HepG2 (cell line): ENCODE results near the gene DBNDD1. TPM values are rescaled to one million over a fixed set of nuclear protein-coding genes. Genes with fewer than 3 reads are reported as not detected.

Experiments
- ATF6 ChIP-seq: sonication (generic); formaldehyde crosslinking; conservative IDR thresholded peaks from 2 replicates; pipeline ENCODE4 v1.4.0; 2020; ENCODE audit warnings: missing genetic modification reagents
- CBX5 ChIP-seq: sonication (generic); formaldehyde crosslinking; IDR thresholded peaks from 2 replicates; pipeline ENCODE4 v1.4.0; 2020; ENCODE audit warnings: missing genetic modification reagents, borderline replicate concordance
- DNMT1 ChIP-seq: sonication (generic); formaldehyde crosslinking; IDR thresholded peaks from 2 replicates; pipeline ENCODE4 v1.5.1; 2020; ENCODE audit warnings: mild to moderate bottlenecking, missing genetic modification reagents
- EP300 ChIP-seq, 3 experiments: sonication (generic) in 1 of 3; formaldehyde crosslinking in 1 of 3; IDR thresholded peaks; 2 replicates each; pipeline versions ENCODE4 v1.5.1 to v1.6.1; 2011 to 2020; ENCODE audit warnings: low read depth in 2 of 3, low read length in 2 of 3, borderline replicate concordance in 1 of 3, improper control_type of control experiment in 1 of 3, mild to moderate bottlenecking in 1 of 3, missing genetic modification reagents in 1 of 3, moderate library complexity in 1 of 3
- JARID2 ChIP-seq: sonication (generic); formaldehyde crosslinking; IDR thresholded peaks from 2 replicates; pipeline ENCODE4 v1.8.1; 2023; ENCODE audit warnings: missing genetic modification reagents, inconsistent platforms; ENCODE audit not compliant: insufficient replicate concordance
- NPAS2 ChIP-seq: sonication (generic); formaldehyde crosslinking; IDR thresholded peaks from 2 replicates; pipeline ENCODE4 v1.8.0; 2022; ENCODE audit warnings: mild to moderate bottlenecking, missing genetic modification reagents, borderline replicate concordance
- RBM39 ChIP-seq: fragments of 200-400 bp; formaldehyde crosslinking; IDR thresholded peaks from one replicate; pipeline ENCODE4 v1.6.1; 2018; ENCODE audit warnings: antibody characterized with exemption, mild to moderate bottlenecking, low read depth, low read length; ENCODE audit not compliant: poor library complexity, severe bottlenecking
- REPIN1 ChIP-seq: sonication (generic); formaldehyde crosslinking; IDR thresholded peaks from 2 replicates; pipeline ENCODE4 v1.8.0; 2022; ENCODE audit warnings: missing genetic modification reagents, low read depth, mild to moderate bottlenecking, borderline replicate concordance
- STAT6 ChIP-seq: sonication (generic); formaldehyde crosslinking; IDR thresholded peaks from 2 replicates; pipeline ENCODE4 v1.4.0; 2020; ENCODE audit warnings: missing genetic modification reagents, mild to moderate bottlenecking, borderline replicate concordance
- ZC3H4 ChIP-seq: sonication (generic); formaldehyde crosslinking; IDR thresholded peaks from 2 replicates; pipeline ENCODE4 v1.4.0; 2020; ENCODE audit warnings: missing genetic modification reagents, borderline replicate concordance
- ZFP1 ChIP-seq: IDR thresholded peaks from 2 replicates; pipeline ENCODE4 v1.6.1; 2016
- ZNF234 ChIP-seq: sonication (generic); formaldehyde crosslinking; conservative IDR thresholded peaks from 2 replicates; pipeline ENCODE4 v1.5.1; 2020; ENCODE audit warnings: mild to moderate bottlenecking, missing genetic modification reagents
- ZNF24 ChIP-seq: fragments of 450-650 bp; IDR thresholded peaks from 2 replicates; pipeline ENCODE4 v1.6.1; 2017; ENCODE audit warnings: antibody characterized with exemption, mild to moderate bottlenecking
- ZNF335 ChIP-seq: sonication (generic); formaldehyde crosslinking; IDR thresholded peaks from 2 replicates; pipeline ENCODE4 v1.4.0; 2020; ENCODE audit warnings: missing genetic modification reagents
- ZNF678 ChIP-seq: sonication (generic); formaldehyde crosslinking; IDR thresholded peaks from 2 replicates; pipeline ENCODE4 v1.4.0; 2020; ENCODE audit warnings: mild to moderate bottlenecking, missing genetic modification reagents
- ZNF740 ChIP-seq: sonication (generic); formaldehyde crosslinking; IDR thresholded peaks from 2 replicates; pipeline ENCODE4 v1.4.0; 2020; ENCODE audit warnings: missing genetic modification reagents
- ZNF768 ChIP-seq: sonication (generic); formaldehyde crosslinking; IDR thresholded peaks from 2 replicates; pipeline ENCODE4 v1.4.0; 2020; ENCODE audit warnings: missing genetic modification reagents
- polyA plus RNA-seq, 8 experiments: library from polyadenylated mRNA; depleted of rRNA in 3 of 8; stranded (reverse) in 7 of 8; unstranded in 1 of 8; fragments of >200 nt; fragmentation: Illumina TruSeq in 4 of 8; extraction: Trizol in 4 of 8; gene quantifications; 2 replicates each; pipeline versions ENCODE4 v1.2.1 to v1.2.3, GENCODE V29; 2011 to 2016; ENCODE audit warnings: low read depth in 4 of 8, missing spikeins in 1 of 8, mixed read lengths in 1 of 8; ENCODE audit not compliant: insufficient read depth in 1 of 8
- total RNA-seq, 5 experiments: library from RNA; depleted of rRNA; stranded (reverse); fragments of >200 nt; fragmentation: Illumina TruSeq; extraction: Trizol; gene quantifications; 2 replicates each; pipeline ENCODE4 v1.2.3, GENCODE V29; 2016; ENCODE audit warnings: low read depth in 1 of 5
- TF ChIP-seq, protein P1 (sequence below): sonication (generic); formaldehyde crosslinking; IDR thresholded peaks from 2 replicates; pipeline ENCODE4 v1.8.0; 2022; ENCODE audit warnings: mild to moderate bottlenecking, missing genetic modification reagents, moderate library complexity
- TF ChIP-seq, protein P2 (sequence below), 2 experiments: IDR thresholded peaks; 2 replicates each; pipeline ENCODE4 v1.6.1; 2011 to 2012; ENCODE audit warnings: low read length in 2 of 2, borderline replicate concordance in 1 of 2, low read depth in 1 of 2, mild to moderate bottlenecking in 1 of 2, moderate library complexity in 1 of 2

DBNDD1 gene
- total and polyA plus RNA-seq, 2 of the 13 experiments (the other 11 are each of a cell fraction or from before 2014, with no cell fraction given): 17.0 to 40.4 TPM

- TF ChIP-seq, protein P1, sequence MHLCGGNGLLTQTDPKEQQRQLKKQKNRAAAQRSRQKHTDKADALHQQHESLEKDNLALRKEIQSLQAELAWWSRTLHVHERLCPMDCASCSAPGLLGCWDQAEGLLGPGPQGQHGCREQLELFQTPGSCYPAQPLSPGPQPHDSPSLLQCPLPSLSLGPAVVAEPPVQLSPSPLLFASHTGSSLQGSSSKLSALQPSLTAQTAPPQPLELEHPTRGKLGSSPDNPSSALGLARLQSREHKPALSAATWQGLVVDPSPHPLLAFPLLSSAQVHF (CRISPR knock-in tag): peak; percentile 38; the same call in 1 of the 2 replicates
- TF ChIP-seq RBM39 (peak; percentile 48), DNMT1 (CRISPR knock-in tag) (peak; percentile 35; the same call in 1 of the 2 replicates), ZNF234 (CRISPR knock-in tag) (no peak), STAT6 (CRISPR knock-in tag) (no peak), NPAS2 (CRISPR knock-in tag) (no peak), ZNF335 (no peak), ZNF678 (CRISPR knock-in tag) (no peak), ZNF24 (no peak), REPIN1 (CRISPR knock-in tag) (no peak; the same call in none of the 2 replicates), ZFP1 (CRISPR knock-in tag) (no peak), EP300 (IDR thresholded peaks at IDR 0.05; ENCODE audit: low read depth in 2 of 2, low read length in 2 of 2) (no peak), EP300 (CRISPR knock-in tag; IDR thresholded peaks at IDR 0.05; ENCODE audit: borderline replicate concordance) (no peak), ATF6 (no peak), ZNF768 (CRISPR knock-in tag) (no peak; the same call in 1 of the 2 replicates), JARID2 (no peak), ZC3H4 (no peak), CBX5 (CRISPR knock-in tag) (0 out of 2 replicates have a peak, but pooled peaks have one; percentile 24), ZNF740 (CRISPR knock-in tag) (no peak; the same call in 1 of the 2 replicates)
- TF ChIP-seq, protein P2, sequence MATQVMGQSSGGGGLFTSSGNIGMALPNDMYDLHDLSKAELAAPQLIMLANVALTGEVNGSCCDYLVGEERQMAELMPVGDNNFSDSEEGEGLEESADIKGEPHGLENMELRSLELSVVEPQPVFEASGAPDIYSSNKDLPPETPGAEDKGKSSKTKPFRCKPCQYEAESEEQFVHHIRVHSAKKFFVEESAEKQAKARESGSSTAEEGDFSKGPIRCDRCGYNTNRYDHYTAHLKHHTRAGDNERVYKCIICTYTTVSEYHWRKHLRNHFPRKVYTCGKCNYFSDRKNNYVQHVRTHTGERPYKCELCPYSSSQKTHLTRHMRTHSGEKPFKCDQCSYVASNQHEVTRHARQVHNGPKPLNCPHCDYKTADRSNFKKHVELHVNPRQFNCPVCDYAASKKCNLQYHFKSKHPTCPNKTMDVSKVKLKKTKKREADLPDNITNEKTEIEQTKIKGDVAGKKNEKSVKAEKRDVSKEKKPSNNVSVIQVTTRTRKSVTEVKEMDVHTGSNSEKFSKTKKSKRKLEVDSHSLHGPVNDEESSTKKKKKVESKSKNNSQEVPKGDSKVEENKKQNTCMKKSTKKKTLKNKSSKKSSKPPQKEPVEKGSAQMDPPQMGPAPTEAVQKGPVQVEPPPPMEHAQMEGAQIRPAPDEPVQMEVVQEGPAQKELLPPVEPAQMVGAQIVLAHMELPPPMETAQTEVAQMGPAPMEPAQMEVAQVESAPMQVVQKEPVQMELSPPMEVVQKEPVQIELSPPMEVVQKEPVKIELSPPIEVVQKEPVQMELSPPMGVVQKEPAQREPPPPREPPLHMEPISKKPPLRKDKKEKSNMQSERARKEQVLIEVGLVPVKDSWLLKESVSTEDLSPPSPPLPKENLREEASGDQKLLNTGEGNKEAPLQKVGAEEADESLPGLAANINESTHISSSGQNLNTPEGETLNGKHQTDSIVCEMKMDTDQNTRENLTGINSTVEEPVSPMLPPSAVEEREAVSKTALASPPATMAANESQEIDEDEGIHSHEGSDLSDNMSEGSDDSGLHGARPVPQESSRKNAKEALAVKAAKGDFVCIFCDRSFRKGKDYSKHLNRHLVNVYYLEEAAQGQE (IDR thresholded peaks at IDR 0.05; ENCODE audit: borderline replicate concordance in 1 of 2, low read depth in 1 of 2, low read length in 2 of 2): no peak
Observed at GRCh38 chr16:90046971-90047713, 27.9 kb upstream of the DBNDD1 start (continued).
